Fibroblast of mammary gland (primary cell): ENCODE measurements around the gene NUDT14.

Source experiments
- DNase-seq: peaks from one replicate; pipeline ENCODE4 v3.0.0-alpha.2; 2010; ENCODE audit warnings: low read depth
- H3K4me3 ChIP-seq: 2 replicates; pipeline ENCODE4 v1.5.1; 2011; ENCODE audit warnings: low read depth, mild to moderate bottlenecking, low read length, moderate library complexity; ENCODE audit not compliant: control insufficient read depth
- TF ChIP-seq, protein P1 (sequence below): conservative IDR thresholded peaks from 2 replicates; pipeline ENCODE4 v1.5.1; 2011; ENCODE audit warnings: low read depth, low read length, inconsistent platforms; ENCODE audit not compliant: control insufficient read depth, insufficient read depth

The NUDT14 gene

DNA sequence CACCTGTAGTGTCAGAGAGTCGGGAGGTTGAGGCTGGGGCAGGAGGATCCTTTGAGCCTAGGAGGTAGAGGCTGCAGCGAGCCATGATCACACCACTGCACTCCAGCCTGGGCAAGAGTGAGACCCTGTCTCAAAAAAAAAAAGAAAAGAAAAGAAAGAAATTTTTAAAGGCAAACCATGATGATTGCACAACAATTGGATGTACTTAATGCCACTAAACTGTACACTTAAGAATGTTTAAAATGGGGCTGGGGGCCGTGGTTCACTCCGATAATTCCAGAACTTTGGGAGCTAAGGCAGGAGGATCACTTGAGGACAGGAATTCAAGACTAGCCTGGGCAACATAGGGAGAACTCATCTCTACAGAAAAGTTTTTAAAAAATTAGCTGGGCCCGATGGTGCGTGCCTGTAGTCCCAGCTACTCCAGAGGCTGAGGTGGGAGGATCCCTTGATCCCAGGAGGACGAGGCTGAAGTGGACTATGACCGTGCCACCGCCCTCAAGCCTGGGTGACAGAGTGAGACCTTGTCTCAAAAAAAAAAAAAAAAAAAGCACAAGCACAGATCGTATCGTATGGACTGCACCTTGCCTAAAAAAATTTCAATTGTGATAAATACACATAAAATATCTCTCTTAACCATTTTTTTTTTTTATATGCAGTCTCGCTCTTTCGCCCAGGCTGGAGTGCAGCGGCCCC lies 45.3 kb downstream of the NUDT14 start:
- H3K4me3 ChIP-seq: no peak overlapping the region
- DNase-seq: no peak
- TF ChIP-seq, protein P1, sequence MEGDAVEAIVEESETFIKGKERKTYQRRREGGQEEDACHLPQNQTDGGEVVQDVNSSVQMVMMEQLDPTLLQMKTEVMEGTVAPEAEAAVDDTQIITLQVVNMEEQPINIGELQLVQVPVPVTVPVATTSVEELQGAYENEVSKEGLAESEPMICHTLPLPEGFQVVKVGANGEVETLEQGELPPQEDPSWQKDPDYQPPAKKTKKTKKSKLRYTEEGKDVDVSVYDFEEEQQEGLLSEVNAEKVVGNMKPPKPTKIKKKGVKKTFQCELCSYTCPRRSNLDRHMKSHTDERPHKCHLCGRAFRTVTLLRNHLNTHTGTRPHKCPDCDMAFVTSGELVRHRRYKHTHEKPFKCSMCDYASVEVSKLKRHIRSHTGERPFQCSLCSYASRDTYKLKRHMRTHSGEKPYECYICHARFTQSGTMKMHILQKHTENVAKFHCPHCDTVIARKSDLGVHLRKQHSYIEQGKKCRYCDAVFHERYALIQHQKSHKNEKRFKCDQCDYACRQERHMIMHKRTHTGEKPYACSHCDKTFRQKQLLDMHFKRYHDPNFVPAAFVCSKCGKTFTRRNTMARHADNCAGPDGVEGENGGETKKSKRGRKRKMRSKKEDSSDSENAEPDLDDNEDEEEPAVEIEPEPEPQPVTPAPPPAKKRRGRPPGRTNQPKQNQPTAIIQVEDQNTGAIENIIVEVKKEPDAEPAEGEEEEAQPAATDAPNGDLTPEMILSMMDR: no peak

DNA sequence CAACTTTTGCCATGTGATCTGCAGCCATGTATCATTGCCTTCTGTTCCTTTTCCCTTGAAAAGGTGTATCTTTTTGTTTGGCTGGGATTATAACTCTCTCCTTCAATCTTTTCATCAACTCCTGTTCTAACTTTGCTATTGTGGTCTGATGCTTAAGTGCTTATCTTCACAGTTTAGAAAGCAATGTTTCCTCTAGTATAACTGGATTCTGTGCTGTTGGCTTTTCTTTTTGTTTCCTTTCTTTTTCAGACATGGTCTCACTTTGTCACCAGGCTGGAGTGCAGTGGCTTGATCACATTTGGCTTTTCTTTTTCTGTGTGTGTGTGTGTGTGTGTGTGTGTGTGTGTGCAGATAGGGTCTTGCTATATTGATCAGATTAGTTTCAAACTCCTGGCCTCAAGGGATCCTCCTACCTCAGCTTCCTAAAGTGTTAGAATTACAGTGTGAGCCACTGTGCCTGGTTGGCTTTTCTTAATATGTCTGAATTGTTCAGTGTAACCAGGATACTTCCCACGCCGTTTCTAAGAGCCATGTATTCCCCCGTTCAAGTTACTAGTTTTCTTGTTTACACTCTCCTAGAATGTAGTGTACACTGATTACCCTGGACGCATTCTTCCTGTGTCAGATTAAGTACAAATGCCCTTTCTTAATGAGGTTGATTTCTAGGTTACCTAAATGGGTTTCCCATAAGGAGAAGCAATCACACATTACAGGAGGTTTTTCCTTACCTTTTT lies 48.0 kb downstream of the NUDT14 start:
- DNase-seq: no peak
- no peak overlapping the region for H3K4me3 ChIP-seq
- TF ChIP-seq, protein P1: no peak

DNA sequence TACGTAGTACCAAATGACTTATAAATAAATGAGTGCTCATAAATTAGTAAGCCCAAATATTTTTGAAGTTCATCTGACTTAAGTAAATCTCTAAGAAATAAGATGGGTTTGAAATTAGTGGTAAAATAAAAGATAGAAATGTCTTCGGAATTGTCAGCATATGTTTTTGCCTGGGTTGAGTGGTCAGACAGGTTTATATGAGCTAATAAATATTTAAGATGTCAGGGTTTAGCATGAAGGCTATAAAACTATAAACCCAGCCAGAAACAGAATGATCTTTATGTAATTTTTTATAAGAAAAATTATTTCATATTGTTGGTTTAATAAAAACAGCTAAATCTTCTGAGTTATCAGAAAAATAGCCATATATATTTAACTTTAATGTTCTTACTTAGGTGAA lies 49.9 kb downstream of the NUDT14 start:
- DNase-seq: no peak
- TF ChIP-seq, protein P1: no peak
- H3K4me3 ChIP-seq: no peak overlapping the region

DNA sequence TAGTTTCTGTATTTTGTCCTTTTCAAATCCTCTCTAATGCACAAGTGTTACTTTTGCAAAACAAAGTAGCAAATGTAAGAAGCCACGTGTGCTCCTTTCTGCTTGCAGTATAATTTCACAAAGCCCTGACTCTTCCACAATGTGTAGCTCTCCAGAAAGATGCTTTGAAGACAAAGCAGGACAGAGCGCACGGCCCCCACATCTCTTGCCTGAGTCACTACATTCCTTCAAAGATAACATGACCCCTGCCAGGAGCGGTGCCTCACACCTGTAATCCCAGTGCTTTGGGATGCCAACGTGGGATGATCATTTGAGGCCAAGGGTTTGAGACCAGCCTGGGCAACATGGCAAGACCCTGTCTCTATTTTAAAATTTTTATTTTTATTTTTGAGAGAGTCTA lies 53.1 kb downstream of the NUDT14 start:
- TF ChIP-seq, protein P1: no peak
- H3K4me3 ChIP-seq: no peak overlapping the region
- DNase-seq: no peak

DNA sequence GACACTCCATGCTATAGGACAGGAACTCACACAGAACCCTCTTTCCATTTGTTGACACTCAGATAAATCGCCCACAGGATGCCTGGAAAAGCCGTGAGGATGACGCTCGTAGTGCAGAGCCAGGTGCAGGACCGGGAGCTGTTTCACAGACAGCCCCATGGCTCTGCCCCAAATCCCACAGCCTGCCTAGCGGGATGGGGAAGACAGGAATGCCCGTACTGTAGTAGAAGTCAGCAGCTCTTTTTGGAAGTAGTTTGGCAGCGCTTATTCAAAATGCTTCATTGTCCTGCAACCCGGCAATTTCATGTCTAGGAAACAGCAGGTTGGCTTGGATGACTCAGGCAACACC lies 54.2 kb downstream of the NUDT14 start:
- no peak for DNase-seq
- TF ChIP-seq, protein P1: no peak
- no peak overlapping the region for H3K4me3 ChIP-seq

DNA sequence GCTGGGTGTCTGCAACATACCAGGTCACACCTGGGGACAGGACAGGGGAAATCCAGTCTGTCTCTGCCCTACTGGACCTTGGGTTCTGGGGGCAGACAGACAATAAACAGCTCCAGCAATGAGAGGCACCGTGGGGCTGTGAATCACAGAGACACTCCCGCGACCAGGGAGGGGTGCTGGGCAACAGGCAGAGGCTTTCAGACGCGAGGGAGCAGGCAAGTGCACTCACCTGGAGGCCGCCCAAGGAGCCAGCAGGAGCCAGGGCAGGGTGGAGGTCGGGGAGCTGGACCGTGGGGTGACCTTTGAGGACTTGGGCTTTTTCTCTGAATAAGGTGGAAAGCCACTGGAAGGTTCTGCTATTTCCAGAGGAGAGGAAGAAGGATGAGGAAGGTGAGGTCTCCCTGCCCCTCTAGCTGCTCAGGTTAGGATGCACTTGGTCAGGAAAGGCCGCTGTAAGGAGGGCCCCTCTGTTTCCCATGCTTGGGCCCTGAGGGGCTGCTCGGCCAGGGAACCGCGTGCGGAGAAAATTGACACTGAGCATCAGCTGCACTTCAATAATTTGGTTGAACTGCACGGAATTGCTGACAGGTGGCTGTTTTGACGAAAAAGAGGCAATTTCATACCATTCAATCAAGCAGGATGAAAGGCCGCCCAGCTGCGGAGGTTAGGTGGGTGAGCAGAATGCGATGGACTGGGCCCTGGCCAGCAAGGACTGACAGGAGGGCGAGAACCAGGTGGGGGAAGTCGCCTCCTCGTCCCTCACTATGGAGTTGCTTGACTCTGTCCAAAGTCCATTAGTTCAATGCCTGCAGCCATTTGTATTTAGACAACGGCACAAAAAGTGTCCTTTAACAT lies 54.8 kb downstream of the NUDT14 start:
- H3K4me3 ChIP-seq: no peak overlapping the region
- DNase-seq: no peak
- TF ChIP-seq, protein P1: no peak
